ENCODE results near the gene PTPRA. TPM values are rescaled to one million over a fixed set of nuclear protein-coding genes. Genes with fewer than 3 reads are reported as not detected.
A peak's percentile ranks its signal among the peaks of the same experiment; 100 is the strongest.

Gene PTPRA
- total and polyA plus RNA-seq, 8 donors, result 8.1 to 157 (median 21.8) TPM

GRCh38 chr20:2921506-2921905, 48.2 kb downstream of the PTPRA start:
- DNase-seq, result no peak
- H3K36me3 ChIP-seq, result peaks cover 0 to 35% (median 28%) of the 10 kb centered on the region in 4 donors
- WGBS, 5 donors, result 83 to 97% (median 91%) methylated on average over 4 of the region's 4 CpGs
- TF ChIP-seq EP300 (IDR thresholded peaks at IDR 0.05), result no peak
- H3K4me3 ChIP-seq, result no peak overlapping the region
- peaks cover 0 to 13% (median 4%) of the 10 kb centered on the region in 4 donors for H3K4me1 ChIP-seq
- H3K27ac ChIP-seq, result no peak overlapping the region
- no peaks in the 10 kb centered on the region for H3K9me3 ChIP-seq
- no peaks in the 10 kb centered on the region for H3K27me3 ChIP-seq
- intact Hi-C loops (cut with DNase I; ENCODE audit: low total_unique reads), result no loop called here

DNA sequence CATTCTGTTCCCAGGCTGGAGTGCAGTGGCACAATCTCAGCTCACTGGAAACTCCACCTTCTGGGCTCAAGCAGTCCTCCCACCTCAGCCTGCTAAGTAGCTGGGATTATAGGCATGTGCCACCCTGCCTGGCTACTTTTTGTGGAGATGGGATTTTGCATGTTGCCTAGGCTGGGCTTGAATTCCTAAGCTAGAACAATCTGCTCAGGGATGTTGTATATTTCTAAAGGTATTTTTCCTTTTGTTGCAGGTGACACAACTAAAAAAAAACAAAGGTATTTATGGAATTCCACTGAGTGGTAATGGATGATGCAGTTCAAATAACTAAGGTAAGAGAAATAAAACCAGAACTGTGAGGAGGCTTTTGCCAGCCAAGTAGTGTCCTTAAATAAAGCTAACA, 49.7 kb downstream of the PTPRA start:
- H3K4me3 ChIP-seq, result no peak overlapping the region
- H3K27me3 ChIP-seq, result no peaks in the 10 kb centered on the region
- H3K9me3 ChIP-seq, result no peaks in the 10 kb centered on the region
- peaks cover 0 to 13% (median 4%) of the 10 kb centered on the region in 4 donors for H3K4me1 ChIP-seq
- TF ChIP-seq, protein P1, sequence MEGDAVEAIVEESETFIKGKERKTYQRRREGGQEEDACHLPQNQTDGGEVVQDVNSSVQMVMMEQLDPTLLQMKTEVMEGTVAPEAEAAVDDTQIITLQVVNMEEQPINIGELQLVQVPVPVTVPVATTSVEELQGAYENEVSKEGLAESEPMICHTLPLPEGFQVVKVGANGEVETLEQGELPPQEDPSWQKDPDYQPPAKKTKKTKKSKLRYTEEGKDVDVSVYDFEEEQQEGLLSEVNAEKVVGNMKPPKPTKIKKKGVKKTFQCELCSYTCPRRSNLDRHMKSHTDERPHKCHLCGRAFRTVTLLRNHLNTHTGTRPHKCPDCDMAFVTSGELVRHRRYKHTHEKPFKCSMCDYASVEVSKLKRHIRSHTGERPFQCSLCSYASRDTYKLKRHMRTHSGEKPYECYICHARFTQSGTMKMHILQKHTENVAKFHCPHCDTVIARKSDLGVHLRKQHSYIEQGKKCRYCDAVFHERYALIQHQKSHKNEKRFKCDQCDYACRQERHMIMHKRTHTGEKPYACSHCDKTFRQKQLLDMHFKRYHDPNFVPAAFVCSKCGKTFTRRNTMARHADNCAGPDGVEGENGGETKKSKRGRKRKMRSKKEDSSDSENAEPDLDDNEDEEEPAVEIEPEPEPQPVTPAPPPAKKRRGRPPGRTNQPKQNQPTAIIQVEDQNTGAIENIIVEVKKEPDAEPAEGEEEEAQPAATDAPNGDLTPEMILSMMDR (IDR thresholded peaks at IDR 0.05), result no peak
- no peak for TF ChIP-seq POLR2A (IDR thresholded peaks at IDR 0.05)
- no peak for TF ChIP-seq EP300 (IDR thresholded peaks at IDR 0.05)
- TF ChIP-seq POLR2AphosphoS5 (IDR thresholded peaks at IDR 0.05), result no peak
- H3K36me3 ChIP-seq, result peaks cover 0 to 35% (median 28%) of the 10 kb centered on the region in 4 donors
- DNase-seq, result no peak
- no peak overlapping the region for H3K27ac ChIP-seq
- intact Hi-C loops (cut with DNase I; ENCODE audit: low total_unique reads), result no loop called here

GRCh38 chr20:2930538-2930937, 57.3 kb downstream of the PTPRA start:
- intact Hi-C loops (cut with DNase I; ENCODE audit: low total_unique reads), result no loop called here
- no peak for TF ChIP-seq EP300 (IDR thresholded peaks at IDR 0.05)
- TF ChIP-seq, protein P1 (IDR thresholded peaks at IDR 0.05), result no peak
- no peak for TF ChIP-seq POLR2AphosphoS5 (IDR thresholded peaks at IDR 0.05)
- TF ChIP-seq POLR2A (IDR thresholded peaks at IDR 0.05), result no peak

DNA sequence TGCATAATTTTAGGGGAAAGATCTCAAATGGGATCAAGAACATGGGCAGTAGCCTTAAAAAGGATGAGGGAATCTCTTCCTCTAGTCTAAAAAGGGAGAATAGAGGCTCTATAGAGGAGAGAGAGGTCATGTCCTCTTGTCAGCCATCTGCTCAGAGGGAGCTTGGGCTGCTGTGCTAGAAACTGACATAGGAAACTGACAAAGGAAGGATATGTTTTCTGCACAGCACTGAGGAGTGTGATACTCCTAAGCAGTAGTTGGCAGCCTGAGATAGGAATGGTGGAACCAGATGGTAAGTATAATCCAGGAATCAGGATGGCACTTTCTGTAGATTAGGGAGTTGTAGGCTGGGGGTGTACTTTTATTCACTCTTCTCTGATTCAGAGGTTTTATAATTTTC, 59.2 kb downstream of the PTPRA start:
- Histone ChIP-seq H3K4me3 (no peak overlapping the region), H3K9me3 (no peaks in the 10 kb centered on the region), H3K36me3 (peaks cover 0 to 14% (median 9%) of the 10 kb centered on the region in 4 donors), H3K27me3 (no peaks in the 10 kb centered on the region), H3K4me1 (peaks cover 0 to 4% (median 2%) of the 10 kb centered on the region in 4 donors), H3K27ac (no peak overlapping the region)
- intact Hi-C loops (cut with DNase I; ENCODE audit: low total_unique reads), result no loop called here
- TF ChIP-seq, protein P1 (IDR thresholded peaks at IDR 0.05), result no peak
- TF ChIP-seq POLR2A (IDR thresholded peaks at IDR 0.05), result no peak
- no peak for TF ChIP-seq POLR2AphosphoS5 (IDR thresholded peaks at IDR 0.05)
- TF ChIP-seq EP300 (IDR thresholded peaks at IDR 0.05), result no peak
- DNase-seq, result peak in 1 of 2 donors; percentile 29

More at GRCh38 chr20:2930538-2930937, 57.3 kb downstream of the PTPRA start:
- WGBS, 5 donors, result 53 to 79% (median 65%) methylated on average over 1 of the region's 1 CpG
- H3K4me3 ChIP-seq, result no peak overlapping the region
- no peaks in the 10 kb centered on the region for H3K27me3 ChIP-seq
- no peak for DNase-seq
- peaks cover 0 to 4% (median 2%) of the 10 kb centered on the region in 4 donors for H3K4me1 ChIP-seq
- H3K36me3 ChIP-seq, result peaks cover 0 to 21% (median 12%) of the 10 kb centered on the region in 4 donors
- H3K9me3 ChIP-seq, result no peaks in the 10 kb centered on the region
- H3K27ac ChIP-seq, result no peak overlapping the region

GRCh38 chr20:2937902-2938301, 64.6 kb downstream of the PTPRA start:
- TF ChIP-seq, protein P1 (IDR thresholded peaks at IDR 0.05), result no peak
- TF ChIP-seq EP300 (IDR thresholded peaks at IDR 0.05), result no peak
- no peak for TF ChIP-seq POLR2A (IDR thresholded peaks at IDR 0.05)
- no peak for TF ChIP-seq POLR2AphosphoS5 (IDR thresholded peaks at IDR 0.05)
- 87 to 100% (median 98%) methylated on average over 5 of the region's 5 CpGs for WGBS, 5 donors
- DNase-seq, result no peak
- no peaks in the 10 kb centered on the region for H3K9me3 ChIP-seq
- no peak overlapping the region for H3K4me3 ChIP-seq
- no peaks in the 10 kb centered on the region for H3K36me3 ChIP-seq
- intact Hi-C loops (cut with DNase I; ENCODE audit: low total_unique reads), result no loop called here
- no peaks in the 10 kb centered on the region for H3K27me3 ChIP-seq
- no peak overlapping the region for H3K27ac ChIP-seq
- H3K4me1 ChIP-seq, result peaks cover 0 to 16% (median 6%) of the 10 kb centered on the region in 4 donors

All from stomach (tissue), 9 donors.